CD1c-positive myeloid dendritic cell (primary cell): ENCODE results near the gene RSRC1.
"Not testable (repeated sequence)": the region's sequence is repeated elsewhere in the genome, so short reads cannot be mapped to it uniquely, and the experiment has no call there.

Experiments
- DNase-seq: peaks from one replicate; pipeline ENCODE4 v3.0.0-alpha.2; 2016; ENCODE audit errors: extremely low spot score

RSRC1 gene

DNA sequence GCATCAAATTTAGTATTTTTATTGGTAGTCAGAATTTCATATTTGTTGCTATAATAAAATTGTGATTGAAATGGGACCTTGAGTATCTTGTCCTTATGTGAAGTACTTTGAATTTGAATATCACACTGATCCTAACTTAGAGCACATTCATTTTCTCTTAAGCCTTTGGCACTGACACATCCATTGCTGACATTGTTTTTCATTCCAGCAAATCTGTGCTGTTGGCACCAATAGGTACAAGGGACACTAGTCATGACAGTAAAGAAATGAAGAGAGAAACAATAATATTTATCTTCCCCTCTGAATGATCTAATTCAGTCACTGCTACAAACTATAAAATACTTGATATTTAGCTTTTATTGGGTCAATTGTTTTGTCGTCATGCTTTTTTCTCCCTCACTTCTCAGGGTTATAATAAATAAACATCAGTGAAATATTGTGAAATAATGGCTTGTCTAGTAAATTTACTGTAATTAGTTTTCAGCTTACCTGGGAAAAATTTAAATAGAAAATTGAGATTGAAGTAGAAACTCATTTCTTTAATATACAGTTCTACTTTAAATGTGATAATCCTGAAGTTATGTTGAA, 294.3 kb downstream of the RSRC1 start:
- no peak for DNase-seq

DNA sequence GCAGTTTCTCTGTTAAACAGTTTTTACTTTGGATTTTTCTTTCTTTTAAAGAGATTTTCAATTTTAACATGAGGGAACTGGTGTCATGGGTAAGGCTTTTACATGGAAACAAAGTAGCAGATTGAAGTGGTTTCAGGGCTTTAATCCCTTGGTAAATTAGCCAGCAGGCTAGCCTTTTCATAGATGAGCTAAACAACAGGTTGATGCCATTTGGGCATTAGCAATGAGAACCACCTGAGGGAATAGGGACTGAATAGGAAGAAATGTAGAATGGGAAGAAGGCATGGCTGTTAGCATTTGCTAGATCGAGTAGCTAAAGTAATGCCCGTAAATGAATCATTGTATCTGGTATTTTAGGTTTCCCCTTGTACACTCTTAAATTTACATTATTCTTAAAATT, 295.6 kb downstream of the RSRC1 start:
- DNase-seq, result no peak

DNA sequence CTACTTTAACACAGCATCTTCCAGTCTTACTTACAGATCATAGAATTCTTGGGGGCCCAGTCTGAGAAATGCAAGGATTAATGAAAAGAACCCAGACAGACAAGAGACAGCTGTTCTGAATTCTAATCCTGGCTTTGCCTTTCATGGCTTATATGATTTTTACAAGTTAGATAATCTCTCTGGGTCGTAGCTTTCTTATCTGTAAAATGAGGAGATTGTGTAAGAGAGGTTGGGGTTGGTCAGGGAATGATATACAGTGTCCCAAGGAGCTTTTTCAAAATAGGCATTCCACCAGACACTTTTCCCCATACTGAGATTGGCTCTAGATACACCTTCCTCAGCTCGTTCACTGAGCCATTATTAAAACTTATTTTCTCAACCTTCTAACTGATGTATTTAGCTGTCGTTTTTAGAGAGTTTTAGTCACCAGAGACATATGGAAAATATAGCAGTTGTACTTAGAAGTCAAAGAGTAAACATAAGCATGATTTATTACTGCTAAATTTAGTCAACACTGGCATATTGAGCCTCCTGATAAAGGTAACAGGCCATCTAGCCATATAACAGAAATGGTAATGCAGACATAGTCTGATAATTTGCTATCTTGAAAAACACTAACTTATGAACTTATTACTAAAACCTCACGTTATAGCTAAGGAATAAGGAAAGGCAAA, 298.1 kb downstream of the RSRC1 start:
- DNase-seq, result no peak

- DNase-seq, result not testable (repeated sequence)
These were observed 298.6 kb downstream of the RSRC1 start for GRCh38 chr3:158408518-158408897.

DNA sequence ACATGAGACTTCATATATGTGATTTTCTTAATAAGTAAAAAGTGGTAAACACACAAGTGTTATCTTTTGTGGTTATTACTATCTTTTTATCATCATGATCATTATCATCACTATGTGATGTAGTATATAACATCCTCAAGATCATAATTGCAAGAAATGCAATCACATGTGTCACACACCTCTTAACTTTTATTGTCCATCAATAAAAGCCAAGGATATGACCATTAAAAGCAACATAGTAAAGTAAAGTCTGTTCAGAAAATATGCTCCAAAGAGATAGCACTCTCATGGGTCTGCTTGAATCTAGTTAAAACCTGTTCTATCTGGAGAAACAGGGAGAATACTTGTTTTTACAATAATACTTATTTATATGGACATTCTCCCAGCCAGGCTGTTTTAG, 308.1 kb downstream of the RSRC1 start:
- DNase-seq, result no peak

- no peak for DNase-seq
These were observed 310.1 kb downstream of the RSRC1 start for GRCh38 chr3:158419820-158420653.

DNA sequence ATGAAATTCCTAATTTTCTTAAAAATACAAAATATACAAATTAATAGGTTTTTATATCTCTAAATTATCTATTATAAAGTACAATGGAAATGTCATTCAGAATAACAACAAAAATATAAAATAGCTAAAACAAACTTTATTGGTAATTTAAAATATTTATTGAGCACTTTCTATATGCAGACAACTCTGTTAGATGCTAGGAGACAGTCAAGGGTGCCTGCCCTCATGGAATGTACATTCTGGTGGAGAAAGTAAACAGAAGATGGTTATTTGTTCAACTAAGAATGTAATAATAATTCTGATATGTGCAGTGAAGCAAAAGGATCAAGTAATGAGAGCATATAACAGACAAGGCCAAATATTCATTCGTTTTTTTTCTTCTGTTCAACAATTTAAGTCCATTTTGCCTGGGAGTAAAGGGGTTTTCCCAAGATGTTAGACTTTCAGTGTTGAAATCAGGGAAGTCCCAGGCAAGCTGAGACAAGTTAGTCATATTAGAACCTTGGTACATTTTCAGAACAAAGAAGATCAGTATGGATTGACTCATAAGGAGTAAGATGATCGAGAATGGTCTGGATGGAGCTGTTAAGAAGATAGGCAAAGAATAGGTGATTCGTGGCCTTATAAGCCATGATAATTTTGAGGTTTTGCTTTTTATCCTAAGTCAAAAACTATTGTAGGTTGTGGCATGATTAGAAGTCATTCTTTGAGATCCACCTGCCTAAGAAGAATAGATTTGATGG, 310.9 kb downstream of the RSRC1 start:
- peak; percentile 67 for DNase-seq

DNA sequence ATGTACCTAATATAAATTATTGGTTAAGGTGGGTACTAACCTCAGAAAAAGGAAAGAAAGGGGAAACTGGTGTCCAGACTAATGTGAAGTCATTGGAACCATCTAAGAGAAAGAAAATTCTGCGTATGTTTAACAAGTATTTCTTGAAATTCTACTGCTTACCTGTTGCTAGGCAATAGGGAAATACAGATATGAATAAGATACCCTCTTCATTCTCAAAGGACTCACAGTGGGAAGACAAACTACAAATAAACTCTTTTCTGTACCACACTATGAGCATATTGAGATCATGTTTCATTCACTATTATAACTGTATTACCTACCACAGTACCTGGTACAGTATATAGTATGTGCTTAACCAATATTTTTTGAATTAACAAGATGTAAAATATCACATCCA, 320.6 kb downstream of the RSRC1 start:
- no peak for DNase-seq

DNA sequence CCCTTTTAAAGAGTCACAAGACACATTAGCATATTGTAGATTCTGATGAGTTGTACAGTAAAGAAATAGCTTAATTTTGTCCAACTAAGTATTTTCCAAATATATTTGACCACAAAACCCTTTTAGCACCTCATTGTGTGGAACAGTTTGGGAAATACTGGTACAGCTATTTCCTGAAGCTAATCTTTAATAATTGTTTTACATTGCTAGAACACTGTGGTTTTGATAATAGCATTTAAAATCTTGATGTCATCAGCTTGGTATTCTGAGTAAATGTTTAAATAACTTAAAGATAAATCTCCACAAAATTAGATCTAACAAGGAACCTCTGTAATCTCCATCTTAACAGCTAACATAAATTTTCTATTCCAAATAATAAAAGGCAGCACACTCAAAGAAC, 321.1 kb downstream of the RSRC1 start:
- no peak for DNase-seq

DNA sequence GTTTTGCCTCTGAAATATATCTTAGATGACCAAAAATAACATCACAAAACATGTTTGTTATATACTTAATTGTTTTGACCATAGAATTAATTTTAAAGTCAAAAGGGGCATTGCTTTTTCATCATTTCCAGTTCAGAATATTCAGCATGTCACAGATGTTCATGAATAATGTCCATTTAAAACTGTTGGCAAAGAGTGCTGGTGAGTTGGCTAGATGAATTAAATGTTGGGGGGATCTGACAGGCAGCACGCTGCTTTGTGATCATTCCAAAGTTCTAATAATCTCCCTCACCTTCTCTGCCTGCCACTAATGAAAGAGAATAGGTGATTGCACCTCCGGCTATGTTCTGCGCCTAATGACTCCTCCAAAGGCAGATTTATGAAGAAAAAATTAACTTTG, 321.9 kb downstream of the RSRC1 start:
- no peak for DNase-seq

DNA sequence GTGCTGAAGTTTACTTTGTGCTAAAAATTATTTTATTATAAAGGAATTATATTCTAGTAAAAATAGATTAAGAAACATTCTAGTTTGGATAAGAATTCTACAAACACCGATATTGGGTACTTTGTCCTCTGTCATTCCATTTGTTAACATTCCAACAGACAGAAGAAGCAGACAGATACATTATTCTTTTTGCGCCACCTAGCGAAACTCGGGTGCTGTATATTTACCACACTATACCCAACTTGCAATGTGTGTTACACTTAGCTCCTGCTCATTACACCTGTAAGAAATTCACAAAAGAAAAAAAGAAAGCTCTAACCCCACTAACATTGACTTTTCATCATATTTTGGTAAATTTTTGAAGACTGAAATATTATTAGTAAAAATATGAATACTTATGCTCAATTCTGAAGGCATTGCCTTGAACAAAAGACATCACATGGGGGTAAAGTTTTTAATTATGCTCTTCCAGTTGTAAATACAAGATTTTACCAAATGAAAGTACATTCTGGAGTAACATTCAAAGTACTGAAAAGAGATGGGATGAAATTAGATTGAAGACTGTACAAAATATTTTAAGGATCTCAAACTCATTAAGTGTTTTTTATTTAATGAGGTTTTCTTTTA, 324.6 kb downstream of the RSRC1 start:
- DNase-seq, result peak; percentile 70

- no peak for DNase-seq
These were observed 333.7 kb downstream of the RSRC1 start for GRCh38 chr3:158443632-158444031.

DNA sequence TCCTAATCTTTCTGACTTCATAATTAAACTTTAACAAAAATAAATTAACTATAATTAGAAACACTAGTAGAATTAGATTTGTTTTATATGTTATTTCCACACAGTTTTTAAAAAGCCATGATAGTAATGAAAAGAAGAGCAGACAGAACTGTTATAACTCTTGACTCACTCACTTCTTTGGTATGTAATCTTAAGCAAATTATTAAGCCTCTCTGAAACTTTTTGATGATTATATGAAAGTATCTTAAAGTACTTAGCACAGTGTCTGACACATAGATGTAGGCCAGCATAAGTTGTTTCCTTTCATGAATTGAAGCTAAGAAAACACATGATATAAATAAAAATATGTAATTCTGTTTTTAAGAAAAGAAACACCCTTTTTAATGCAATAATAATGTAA, 337.5 kb downstream of the RSRC1 start:
- DNase-seq, result no peak

DNA sequence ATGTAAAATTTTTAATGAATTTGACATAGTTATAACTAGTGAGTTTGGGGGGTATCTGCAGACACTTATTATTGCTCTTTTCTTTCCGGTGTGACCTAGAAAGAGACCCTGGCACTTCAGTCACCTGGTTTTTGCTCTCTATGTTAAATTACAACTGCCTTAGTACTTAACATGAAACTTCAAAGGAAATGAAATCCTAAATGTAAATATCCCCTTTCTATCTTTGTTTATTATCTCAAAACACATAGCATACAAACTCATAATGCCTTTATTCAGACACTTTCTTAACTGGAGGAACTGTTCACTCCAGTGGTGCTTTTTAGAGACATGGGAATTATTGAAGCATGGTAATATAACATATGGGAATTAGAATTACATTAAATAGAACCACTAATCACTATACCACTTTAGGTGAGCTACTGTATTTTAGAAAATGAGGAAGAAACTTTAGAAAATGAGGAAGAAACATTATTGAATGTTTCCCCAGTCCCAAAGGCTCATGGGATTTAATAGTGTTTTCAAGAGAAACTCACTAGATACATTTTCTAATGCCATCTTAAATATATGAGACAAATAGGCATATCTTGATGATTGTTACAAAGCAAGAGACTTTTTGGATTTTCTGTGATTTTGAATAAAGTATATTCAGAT, 341.6 kb downstream of the RSRC1 start:
- DNase-seq, result peak; percentile 21

DNA sequence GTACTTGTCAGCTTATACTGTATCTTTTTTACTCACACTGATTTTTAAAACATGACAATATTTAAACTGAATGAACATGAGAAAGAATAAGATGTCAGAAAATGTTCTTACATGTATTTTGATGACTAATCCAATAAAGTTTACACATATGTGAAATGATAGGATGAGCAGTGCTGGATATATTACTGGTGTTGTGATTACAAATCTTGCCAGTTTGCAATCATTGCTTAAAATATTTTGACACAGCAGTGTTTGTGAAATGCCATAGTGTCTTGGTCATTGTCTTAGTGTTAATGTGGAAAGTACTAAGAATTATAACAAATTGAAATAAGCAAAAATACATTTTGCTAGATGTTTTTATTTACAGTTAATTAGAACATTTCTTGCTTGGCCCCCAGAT, 342.4 kb downstream of the RSRC1 start:
- no peak for DNase-seq

DNA sequence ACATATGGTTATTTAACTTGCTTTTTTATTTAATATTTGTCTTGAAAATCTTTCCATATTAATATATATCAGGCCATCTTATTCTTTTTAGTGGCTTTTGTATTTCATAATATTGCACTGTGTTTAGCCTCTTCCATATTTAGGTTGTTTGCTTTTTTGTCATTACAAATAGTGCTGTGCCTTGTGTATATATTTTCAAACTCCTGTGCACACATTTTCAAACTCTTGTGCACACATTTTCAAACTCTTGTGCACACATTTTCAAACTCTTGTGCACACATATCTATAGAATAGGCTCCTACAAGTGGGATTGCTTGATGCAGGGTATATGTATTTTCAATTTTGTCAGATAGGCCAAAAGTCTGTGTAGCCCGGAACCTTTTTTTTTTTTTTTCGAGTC, 343.1 kb downstream of the RSRC1 start:
- no peak for DNase-seq

- DNase-seq, result no peak
These were observed 344.0 kb downstream of the RSRC1 start for GRCh38 chr3:158453865-158454264.

DNA sequence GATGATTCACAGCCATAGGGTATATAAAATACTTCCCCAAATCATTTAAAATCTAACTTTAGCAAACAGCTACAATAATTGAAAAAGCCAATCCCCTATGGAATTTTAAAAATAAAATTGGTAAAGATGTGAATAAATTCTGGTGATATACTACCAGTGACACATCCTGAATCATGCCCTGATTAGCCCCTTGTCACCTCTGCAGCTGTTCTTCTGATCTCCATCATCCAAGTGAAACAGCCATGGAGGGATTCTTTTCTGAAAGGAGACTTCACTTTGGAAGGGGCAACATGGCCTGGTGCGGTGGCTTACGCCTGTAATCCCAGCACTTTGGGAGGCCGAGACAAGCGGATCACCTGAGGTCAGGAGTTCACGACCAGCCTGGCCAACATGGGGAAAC, 345.5 kb downstream of the RSRC1 start:
- no peak for DNase-seq

GRCh38 chr3:158456114-158456513, 346.2 kb downstream of the RSRC1 start:
- no peak for DNase-seq

DNA sequence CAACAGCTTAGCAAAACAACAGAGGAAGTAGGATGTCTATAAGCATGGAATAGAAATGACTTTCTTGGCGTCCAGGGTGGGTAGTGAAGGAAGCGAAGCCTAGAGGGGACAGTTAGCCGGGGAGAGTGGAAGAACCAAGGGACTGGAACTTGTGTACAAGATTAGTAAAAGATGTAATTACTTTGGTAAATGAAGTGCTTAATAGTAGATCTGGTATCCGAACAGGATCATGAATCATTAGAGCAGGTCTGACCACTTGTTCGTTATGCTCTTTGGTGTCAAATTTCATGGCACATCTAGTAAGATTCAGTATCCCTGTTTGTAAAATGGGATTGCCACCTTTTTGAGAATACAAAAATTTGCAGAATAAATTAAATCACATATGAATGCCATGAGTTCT, 348.6 kb downstream of the RSRC1 start:
- no peak for DNase-seq

DNA sequence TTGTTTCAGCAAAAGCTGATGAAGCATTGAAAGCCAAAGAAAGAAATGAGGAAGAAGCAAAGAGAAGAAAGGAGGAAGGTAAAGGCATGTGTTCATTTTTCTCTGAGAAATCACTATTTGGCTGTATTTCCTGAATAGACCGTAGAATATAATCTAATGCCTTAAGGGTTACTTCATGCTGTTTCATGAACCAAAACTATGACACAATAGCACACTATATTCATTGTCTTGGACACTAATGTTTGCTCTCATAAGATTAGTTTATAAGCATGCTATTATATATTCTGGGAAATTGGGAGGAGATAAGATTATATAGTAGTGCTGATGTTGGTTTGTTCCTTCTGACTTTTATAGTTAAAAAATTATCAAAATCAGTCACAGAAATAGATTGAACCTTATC, 351.0 kb downstream of the RSRC1 start:
- no peak for DNase-seq
